ENCODE data around the gene CADM1.

The CADM1 gene

DNA sequence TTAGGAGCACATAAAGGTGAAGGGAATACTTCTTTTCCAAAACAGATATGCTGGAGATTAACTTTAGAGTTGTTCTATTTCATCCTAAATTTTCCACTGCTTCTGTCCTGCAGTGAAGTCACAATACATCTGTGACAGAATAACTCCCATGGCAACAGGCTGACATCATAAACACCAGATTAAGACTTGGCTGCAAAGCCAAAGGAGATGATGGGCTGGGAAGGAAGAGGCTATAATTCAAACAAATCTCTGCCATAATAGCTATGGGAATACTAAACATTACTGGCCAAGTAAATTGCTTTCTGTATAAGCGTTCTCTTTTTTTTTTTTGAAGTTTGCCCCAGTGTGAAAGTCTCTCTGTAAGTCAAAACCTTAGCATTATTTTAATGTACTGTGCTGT lies 107.7 kb downstream of the CADM1 start:
- DNase-seq = no peak

DNA sequence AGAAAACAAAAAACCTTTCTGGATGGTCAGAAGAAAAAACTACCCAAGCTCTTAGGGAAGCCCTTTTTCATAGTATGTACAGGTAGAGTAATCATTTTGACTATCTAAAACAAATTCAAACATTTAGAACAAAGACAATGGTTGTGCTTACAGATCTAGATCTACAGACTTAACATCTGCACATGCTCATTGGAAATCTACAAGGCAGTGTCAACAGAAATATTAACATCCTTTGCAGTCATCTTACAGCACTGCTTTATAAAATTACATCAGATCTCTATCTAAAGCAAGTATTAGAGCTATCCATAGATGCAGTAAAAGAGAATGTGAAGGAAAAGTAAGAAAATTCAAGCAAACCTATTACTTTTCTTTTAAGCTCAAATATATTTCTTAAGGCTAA lies 110.3 kb downstream of the CADM1 start:
- no peak for DNase-seq

DNA sequence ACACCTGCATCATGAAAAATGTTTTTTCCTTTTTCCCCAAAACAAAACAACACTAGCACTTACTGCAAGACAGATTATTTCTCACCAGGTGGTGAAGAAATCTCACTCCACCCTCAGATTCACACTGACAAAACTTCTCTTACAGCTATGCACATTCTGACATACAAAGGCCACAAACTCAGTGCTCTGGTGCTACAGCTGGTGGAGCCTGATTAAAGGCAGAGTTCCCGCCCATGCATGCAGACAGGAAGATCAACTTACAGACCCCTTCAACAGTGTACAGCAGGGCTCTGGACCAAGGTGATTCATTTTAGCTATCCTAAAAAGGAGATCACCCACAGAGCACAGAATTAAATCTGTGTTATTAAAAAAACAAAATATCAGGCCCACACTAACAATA lies 112.6 kb downstream of the CADM1 start:
- DNase-seq = peak; percentile 32

DNA sequence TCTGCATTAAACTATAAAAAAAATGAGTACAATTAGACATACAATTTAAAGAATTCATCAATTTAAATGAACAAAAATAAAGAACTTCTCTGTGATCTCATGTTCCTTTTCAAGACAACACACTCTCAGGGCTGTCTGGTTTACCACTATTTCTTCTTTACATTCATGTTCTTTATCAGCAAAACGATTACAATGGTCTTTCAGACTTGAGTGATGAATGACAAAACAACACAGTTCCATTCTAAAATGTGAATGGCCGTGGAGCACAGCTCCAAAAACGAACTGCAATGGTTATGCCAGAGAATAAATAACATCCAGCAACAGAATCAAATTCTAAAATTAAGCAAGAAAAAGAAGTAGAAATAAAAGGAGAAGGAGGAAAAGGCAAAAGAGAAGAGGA lies 113.1 kb downstream of the CADM1 start:
- DNase-seq = no peak

DNA sequence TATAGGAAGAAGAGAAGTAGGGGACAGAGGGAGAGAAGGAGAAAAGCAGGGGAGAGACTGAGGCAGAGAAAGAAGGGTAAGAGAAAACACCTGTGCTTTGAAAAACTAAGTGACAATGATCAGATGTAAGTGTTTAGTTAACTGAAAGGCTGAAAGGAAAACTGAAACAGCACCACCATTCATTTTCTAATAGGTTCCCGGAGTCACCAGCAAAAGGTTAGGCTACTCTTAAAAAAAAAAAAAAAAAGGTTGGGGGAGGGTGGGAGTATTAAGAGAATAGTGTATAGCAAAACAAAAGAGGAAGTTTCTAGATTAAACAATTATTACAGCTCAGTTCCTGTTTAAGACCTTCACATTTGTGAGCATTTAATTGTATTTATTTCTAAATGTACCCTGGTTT lies 113.8 kb downstream of the CADM1 start:
- no peak for DNase-seq

DNA sequence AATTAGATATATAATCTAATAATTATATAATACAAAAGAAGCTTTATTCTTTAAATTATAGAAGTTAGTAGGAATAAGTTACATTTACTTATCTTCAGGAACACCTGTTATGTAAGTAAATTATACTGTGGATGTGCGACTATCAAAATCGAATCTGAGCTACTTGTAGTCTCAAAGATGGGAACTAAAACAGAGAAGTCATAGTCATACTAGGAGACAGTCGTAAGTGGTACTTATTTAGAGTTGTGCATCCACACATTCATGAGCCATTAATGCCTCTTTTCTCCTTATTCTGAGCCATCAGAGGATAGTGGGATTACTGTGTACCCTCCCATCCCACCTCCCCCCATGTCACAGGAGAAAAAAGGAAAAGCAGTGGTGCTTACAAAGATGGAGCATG lies 114.4 kb downstream of the CADM1 start:
- no peak for DNase-seq

DNA sequence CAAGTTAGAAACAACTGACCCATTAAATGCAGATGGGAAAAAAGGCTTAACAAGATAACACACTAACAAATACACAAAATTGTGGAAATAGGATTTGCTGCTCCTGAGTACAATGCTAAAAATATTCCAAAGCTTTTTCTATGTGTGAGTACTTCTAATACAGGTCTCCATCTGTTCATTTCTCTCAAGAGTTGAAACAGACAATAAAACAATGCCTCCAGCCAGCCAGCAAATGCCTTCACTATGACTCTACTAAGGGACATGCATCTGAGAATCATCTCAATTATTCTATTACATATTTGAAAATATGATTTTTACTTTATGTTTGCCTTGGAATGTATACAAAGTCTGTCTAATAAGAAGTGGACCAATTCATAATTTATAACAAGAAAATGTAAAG lies 119.0 kb downstream of the CADM1 start:
- DNase-seq = no peak

DNA sequence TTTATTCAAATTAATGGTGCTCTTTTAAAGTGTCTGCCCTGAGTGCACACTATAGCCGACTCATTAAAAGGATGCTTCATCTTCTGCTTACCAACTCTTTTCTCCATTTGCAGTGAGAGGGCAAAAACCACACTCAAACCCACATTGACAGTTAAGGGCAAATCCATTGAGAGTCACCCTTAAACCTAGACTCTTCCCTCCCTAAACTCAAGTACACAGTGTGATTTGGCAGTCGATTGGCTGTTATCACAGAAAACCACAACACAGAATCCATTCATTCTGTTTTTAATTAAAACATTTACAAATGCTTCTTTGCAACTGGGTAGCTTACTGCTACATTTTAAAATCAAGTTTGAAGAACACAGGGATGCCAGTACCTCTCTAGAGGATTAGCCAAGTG lies 120.0 kb downstream of the CADM1 start:
- no peak for DNase-seq

DNA sequence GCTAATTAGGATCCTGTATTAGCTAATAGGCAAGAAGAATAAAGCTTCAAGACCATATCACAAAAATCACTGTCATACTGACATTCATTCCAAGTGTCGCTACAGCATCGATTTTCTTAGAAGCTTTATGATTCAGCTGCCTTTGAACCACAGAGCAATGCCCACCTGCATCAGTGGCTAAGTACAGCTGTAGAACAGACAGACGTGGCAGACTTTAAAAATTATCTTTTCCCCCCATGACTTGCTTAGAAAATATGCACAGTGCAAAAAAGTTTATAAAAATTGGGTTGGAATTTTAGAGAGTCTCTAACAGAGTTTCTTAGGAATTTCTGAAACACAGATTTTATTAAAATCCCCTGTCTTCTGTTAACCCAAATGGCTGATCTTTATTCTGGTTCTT lies 120.8 kb downstream of the CADM1 start:
- DNase-seq = no peak

DNA sequence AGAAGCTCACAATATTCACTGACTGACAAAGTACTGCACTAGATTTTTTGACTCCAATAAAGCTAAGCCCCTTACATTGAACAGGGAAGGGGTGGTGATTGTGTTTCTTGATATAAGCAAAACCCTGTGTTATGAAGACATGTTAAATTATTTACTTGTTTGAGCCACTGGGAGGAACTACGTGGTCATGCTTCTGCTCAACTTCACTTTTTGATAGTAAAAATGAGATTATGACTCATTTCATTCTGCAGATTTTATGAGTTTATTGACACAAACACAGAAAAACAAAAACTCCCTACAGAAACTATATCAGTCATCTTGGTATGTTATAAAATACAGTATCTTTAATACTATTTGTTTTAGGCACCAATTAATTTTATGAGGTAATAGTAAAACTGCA lies 124.7 kb downstream of the CADM1 start:
- DNase-seq = no peak

DNA sequence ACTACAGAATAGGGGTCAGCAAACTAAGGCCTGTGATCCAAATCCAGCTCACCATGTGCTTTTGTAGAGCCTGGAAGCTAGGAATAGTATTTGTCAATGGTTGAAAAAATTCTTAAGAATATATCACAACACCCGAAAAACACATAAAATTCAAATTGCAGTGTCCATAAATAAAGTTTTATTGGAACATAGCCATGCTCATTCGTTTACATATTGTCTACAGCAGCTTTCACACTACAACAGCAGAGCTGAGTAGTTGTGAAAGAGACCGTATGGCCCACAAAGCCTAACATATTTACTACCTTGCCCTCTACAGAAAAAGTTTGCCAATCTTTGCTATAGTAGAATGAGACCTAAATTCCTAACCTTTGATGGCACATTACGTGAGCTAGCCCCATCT lies 125.7 kb downstream of the CADM1 start:
- no peak for DNase-seq

DNA sequence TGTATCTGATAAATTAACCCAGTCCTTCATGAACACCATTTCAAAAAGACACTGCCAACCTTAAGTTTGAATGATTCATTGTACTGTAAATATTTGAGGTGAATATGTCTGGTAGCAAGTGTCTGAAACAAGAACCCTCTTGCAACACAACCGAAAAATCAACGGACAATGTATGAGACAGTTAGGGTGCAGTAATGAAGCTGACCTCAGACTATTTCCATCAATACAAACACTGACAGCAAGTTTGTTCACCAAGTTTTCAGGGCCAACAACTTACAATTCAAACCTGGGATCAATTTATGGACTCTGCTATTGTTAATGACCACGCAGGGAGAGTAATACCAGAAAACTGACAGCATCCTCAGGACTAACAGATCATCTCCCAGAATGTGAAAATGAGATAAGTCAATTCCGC lies 126.3 kb downstream of the CADM1 start:
- DNase-seq = no peak

DNA sequence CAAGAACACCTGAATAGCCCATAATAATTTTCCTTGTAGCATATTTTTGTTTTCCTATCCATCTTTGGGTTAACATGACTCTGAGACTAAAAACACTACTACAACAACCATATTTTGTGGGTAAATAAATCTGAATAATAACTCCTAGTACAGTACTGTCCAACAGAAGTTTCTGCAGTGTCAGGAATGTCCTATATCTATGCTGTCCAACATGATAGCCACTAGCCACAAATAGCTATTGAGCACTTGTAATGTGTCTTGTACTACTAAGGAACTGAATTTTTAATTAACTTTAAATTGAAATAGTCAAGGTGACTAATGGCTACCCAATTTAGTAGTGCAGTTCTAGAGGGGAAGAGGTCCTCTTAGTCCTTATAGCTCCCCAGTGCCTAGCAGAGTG lies 135.6 kb downstream of the CADM1 start:
- no peak for DNase-seq

DNA sequence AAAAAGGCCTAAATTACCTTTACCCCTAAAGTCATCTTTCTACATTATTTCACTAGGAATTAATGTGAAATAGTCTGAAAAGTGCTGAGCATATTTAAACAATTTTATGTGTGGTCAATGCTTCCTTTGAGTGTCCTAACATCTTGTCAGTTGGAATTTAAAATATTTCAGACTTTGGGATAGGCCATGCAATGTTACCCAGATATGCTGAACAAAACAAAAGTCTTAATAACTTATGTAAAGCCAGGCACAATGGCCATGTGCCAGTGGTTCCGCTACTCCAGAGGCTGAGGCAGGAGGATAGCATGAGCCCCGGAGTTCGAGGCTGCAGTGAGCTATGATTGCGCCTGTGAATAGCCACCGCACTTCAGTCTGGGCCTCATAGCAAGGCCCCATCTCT lies 137.4 kb downstream of the CADM1 start:
- no peak for DNase-seq

DNA sequence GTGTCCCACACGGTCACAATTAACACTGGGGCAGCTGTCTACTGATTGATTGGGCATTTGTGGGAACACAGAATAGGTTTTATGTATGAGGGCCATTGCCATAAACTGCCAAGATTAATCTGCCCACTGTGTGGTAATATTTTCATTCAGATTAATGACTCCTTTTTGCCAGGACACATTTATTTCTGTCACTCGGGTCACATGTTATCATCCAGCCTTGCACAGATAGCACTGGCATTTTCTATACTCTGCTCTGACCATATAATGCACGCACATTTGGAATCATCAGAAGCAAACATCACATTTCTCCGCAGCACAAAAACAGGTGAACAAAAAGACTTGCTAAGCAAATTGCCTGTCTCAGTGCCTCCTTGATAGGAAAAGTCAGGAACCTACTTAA lies 138.3 kb downstream of the CADM1 start:
- DNase-seq = no peak

DNA sequence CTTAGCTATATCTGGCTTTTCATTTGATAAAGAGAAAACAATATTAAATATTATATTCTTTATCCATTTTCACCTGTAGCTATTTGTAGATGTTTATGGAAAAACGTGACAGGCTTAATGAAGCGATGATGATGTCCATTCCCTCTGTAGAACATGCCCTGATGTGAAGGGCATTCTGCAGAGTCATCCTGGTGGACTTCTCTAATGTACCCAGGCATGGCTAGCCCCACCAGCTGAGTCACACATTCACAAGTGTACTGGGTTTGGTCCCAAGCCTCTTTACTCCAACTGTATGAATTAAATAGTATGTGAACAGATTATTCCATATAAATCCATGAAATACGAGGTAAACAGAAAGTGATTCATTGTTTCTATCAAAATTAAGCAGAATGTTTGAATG lies 139.3 kb downstream of the CADM1 start:
- no peak for DNase-seq

DNA sequence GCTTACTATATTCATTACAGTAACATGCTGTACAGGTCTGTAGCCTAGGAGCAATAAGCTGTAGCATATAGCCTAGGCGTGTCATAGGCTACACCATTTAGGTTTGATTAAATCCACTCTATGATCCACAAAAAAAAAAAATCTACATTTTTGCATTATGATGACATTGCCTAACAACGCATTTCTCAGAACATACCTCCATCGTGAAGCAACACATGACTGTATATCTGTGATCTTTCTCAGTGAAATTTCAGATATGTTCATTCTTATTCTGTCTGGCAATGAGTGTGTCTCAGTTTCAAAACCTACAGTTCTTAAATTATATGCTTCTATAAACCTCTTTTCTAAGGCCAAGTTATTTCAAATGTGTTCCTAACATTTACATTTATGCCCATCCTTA lies 140.3 kb downstream of the CADM1 start:
- no peak for DNase-seq

DNA sequence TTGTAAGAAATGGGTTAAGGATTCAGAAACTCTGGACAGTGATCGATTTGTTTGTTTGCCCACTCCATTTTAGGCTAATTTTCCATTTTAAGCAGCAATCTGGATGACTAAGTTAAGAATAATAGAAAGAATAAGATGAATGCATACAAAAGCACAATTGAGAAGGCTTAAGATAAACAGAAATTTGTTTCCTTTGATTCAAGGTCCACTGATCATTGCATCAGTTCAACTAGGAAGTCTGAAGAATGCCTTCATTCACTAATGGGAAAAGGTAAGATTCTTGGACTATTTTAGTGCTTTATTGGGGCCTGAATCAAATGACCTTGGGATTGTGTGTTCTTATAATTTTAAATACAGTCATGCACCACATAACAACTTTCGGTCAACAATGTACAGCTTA lies 140.8 kb downstream of the CADM1 start:
- DNase-seq = no peak

DNA sequence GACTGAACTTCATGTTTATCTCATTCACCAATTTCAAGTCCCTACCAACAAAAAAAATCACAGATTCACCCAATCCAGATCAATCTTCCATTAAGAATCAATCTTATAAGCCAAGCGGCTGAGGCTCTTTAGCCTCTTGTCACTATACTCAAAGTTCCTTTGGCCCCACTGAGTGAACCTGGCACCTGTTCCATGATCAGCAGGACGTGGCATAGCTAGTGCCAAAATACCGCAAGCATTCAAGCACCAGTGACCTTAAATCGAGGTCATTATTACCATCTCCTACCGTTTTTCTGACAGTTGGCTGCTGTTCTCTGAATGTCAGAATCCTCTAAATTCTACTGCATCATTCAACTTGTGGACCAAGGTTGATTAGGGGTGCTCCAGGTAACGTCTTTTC lies 141.2 kb downstream of the CADM1 start:
- peak; percentile 17 for DNase-seq

DNA sequence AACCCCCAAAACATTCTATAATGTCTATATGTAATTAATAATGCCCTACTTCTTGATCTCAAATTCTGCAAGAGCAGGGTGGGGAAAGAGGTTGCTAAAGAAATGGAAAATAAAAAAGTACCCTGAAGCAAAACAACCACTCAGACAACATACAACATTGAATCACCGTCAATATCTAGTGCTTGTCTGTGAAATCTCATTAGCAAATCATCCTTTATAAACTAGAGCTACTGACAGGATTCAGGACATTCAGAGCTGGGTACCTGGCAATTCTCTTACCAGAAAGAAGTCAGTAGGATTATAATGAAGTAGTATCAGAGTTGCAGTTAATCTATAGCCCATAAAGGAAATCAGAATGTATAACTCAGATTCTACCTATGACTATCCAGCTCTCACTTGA lies 143.2 kb downstream of the CADM1 start:
- DNase-seq = no peak

DNA sequence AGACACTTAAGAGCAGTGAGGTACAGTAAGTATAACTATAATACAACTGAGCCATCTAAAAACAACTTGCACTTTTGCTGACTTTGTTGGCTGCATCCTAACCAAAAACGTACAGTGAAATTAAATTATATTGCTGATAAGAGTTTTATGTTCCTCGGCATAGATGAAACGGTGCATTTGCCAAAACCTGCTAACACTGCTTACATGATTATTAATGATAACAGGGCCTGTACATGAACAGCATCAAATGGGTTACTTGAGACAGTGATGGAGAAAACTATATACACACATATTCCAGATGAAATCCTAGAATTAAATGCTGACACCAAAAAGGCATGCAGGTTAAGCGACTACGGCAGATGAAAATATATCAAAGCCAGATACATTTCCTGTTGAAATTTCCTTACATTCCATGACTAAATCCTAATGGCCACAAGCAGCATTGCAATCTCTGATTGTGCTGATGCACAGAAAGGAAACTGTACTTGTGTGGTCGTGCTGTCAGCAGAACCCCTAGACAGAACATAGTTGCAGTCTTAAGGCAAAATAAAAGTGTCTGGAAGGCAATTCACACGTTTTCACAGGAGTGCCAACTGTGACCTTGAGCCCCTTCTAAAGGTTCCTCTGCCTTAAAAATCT lies 143.9 kb downstream of the CADM1 start:
- no peak for DNase-seq

DNA sequence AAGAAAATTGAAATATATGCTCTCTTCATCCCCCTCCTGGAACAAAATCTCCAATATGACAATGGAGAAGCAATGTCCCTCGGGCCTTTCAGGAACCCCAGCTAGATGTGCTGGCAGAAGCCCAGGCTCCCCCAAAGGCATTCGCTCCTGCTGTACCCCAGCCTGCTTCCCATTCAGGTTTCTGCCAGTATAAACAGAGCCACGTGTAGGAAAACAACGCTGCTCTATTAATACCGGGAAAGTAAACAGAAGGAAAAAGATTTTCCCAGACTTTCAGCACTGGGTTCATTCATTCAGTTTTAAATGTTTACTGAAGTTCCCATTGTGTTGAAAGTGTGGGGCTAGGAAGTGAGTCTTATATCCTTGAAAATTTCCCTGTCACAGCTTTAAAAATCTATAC lies 147.1 kb downstream of the CADM1 start:
- no peak for DNase-seq

DNA sequence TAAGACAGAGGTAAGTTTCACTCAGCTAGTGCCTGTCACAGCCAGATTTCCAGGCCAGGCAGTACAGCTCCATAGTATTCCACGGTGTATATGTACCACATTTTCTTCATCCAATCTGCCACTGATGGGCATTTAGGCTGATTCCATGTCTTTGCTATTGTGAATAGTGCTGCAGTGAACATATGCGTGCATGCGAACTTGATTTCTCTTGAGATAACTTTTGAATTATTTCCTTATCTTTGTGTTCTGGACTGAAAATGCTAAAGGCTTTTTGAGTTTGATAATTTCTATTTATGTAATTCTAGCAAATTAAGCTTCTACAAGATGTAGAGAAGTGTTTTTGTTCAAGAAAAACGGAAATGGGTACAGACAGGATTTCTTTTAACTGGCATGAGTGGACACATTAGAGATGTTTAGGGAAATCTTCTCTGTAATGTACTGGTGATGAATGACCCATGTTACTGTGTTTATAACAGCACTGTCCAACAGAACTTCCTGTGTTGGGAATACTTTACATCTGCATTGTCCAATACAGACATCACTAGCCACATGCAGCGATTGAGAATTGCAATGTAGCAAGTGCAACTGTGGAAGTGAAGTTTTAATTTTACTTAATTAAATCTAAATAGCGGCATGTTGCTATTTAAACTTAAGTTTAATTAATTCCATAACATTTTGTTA lies 151.3 kb downstream of the CADM1 start:
- DNase-seq = no peak

DNA sequence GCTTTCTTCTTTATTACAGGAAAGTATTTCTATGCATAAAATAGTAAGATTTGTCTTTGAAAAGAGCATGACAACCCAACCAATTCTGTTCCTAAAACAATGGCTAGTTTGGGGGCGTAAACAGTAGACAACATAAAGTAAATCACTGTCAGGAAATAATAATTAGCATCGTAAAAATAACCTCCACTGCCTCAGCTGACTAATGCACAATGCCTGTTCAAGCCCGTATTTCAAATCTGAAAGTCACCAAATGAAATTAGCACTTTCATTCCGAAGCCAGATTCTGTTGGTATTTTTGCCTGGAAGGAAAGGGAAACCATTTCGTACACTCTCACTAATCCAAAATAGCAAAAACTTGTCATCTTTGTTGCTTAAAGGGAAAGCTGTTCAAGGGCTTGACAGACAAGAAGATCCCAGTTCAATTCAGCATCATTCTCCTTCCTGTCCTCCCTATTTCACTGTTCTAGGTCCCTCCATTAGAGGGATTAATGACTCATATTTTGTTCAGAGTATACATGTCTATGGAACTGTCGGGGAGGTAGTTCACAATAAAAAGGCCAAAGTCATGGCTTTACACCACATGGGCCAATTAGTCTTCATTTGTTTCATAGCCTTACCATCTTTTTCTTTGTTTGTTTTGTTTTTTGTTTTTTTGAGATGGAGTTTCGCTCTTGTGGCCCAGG lies 154.7 kb downstream of the CADM1 start:
- DNase-seq = no peak

DNA sequence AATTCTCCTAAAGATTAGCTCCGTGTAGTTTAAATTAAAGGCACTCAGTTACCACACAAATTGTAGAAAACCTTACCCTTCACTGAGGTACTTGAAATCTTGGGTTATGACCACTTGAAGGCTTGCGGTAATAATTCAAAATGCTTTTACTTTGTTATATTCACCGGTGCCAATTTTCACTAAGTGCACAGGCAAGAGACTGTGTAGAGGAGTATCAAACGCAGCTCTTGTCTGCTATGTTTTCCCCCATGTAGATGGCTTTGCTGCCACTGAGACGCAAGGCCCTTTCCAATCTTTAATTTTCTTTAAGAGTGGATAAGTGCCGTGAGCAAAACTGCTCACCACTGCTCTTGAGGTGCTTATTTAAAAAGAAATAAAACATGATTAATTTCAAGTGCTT lies 155.8 kb downstream of the CADM1 start:
- DNase-seq = no peak
